Lower lobe of right lung (tissue), 2 donors: ENCODE data around the gene LANCL3. TPM values are rescaled to one million over a fixed set of nuclear protein-coding genes. Genes with fewer than 3 reads are reported as not detected.

Experiments
- ATAC-seq, 2 donors: fragments of 200-7000 bp; cut with Tn5 transposase; one replicate each; pipeline ENCODE4 v1.9.1; 2020 to 2022; ENCODE audit warnings: mild to moderate bottlenecking in 2 of 2, moderate library complexity in 2 of 2
- DNase-seq: peaks from one replicate; pipeline ENCODE4 v3.0.0-alpha.2; 2020
- H3K27ac ChIP-seq: fragments of 200-600 bp; one replicate; pipeline ENCODE4 v1.8.0; 2022
- H3K27me3 ChIP-seq: fragments of 200-600 bp; one replicate; pipeline ENCODE4 v1.8.0; 2022; ENCODE audit warnings: low read depth
- H3K36me3 ChIP-seq: fragments of 200-600 bp; one replicate; pipeline ENCODE4 v1.8.0; 2022; ENCODE audit warnings: mild to moderate bottlenecking
- H3K4me1 ChIP-seq: fragments of 200-600 bp; one replicate; pipeline ENCODE4 v1.8.0; 2022
- H3K4me3 ChIP-seq: fragments of 200-600 bp; one replicate; pipeline ENCODE4 v1.8.0; 2022; ENCODE audit warnings: mild to moderate bottlenecking
- H3K9me3 ChIP-seq: fragments of 200-600 bp; one replicate; pipeline ENCODE4 v1.8.0; 2022
- CTCF ChIP-seq: fragments of 200-600 bp; IDR thresholded peaks from one replicate; pipeline ENCODE4 v1.8.0; 2022; ENCODE audit warnings: antibody characterized with exemption, mild to moderate bottlenecking
- intact Hi-C: fragments of 100-400 bp; cut with DNase I; formaldehyde crosslinking; loops from one replicate; pipeline ENCODE4 v1.11.0; 2022
- total RNA-seq: library from RNA; stranded (reverse); fragmentation: NEBNext Ultra II Directional; extraction: Animal tissue kit (Norgen Biotek cat#: 25700); gene quantifications from one replicate; pipeline ENCODE4 v1.2.1, GENCODE V29; 2021
- donor health status: DM: no; HTN: yes; CAD: no; lungs with severe emphysema.

The LANCL3 gene
- total RNA-seq, 1 donor from 2014 or later, result 1.7 TPM

- Histone ChIP-seq H3K9me3 (no peaks in the 10 kb centered on the region), H3K4me3 (peak within 1 kb of the TSS; percentile 54), H3K36me3 (no peaks in the 10 kb centered on the region), H3K27ac (peak within 1 kb of the TSS; percentile 69), H3K27me3 (no peaks in the 10 kb centered on the region), H3K4me1 (no peaks in the 10 kb centered on the region)
- ATAC-seq, result peak; percentile 88 to 90
- intact Hi-C loops, result no loop called here
- TF ChIP-seq CTCF, result no peak
- DNase-seq, result peak; percentile 71
Measured at GRCh38 chrX:37685381-37686359, 114.2 kb downstream of the LANCL3 start, which contains the start of gene XK. XK (plus strand) TSS chrX:37685791; CDS start chrX:37685962, 171 bp downstream.

GRCh38 chrX:37686369-37686995, 115.0 kb downstream of the LANCL3 start:
- no peaks in the 10 kb centered on the region for H3K9me3 ChIP-seq
- DNase-seq (no peak), ATAC-seq (no peak)
- H3K27ac ChIP-seq, result peak overlapping the region; percentile 69
- no peaks in the 10 kb centered on the region for H3K36me3 ChIP-seq
- no peaks in the 10 kb centered on the region for H3K4me1 ChIP-seq
- H3K27me3 ChIP-seq, result no peaks in the 10 kb centered on the region
- TF ChIP-seq CTCF, result no peak
- peak overlapping the region; percentile 54 for H3K4me3 ChIP-seq
- intact Hi-C loops, result no loop called here

- Histone ChIP-seq H3K4me3 (no peak overlapping the region), H3K9me3 (no peaks in the 10 kb centered on the region), H3K27me3 (no peaks in the 10 kb centered on the region), H3K4me1 (no peaks in the 10 kb centered on the region), H3K36me3 (no peaks in the 10 kb centered on the region), H3K27ac (no peak overlapping the region)
- no peak for TF ChIP-seq CTCF
- no peak for DNase-seq
- intact Hi-C loops, result no loop called here
- ATAC-seq, result no peak
Measured at GRCh38 chrX:37686996-37687395, 115.5 kb downstream of the LANCL3 start.

GRCh38 chrX:37690119-37690518, 118.7 kb downstream of the LANCL3 start:
- no peaks in the 10 kb centered on the region for H3K27me3 ChIP-seq
- no peak overlapping the region for H3K4me3 ChIP-seq
- intact Hi-C loops, result no loop called here
- H3K4me1 ChIP-seq, result no peaks in the 10 kb centered on the region
- ATAC-seq (no peak), DNase-seq (no peak)
- no peak for TF ChIP-seq CTCF
- no peak overlapping the region for H3K27ac ChIP-seq
- H3K9me3 ChIP-seq, result no peaks in the 10 kb centered on the region
- no peaks in the 10 kb centered on the region for H3K36me3 ChIP-seq

- TF ChIP-seq CTCF, result no peak
- Histone ChIP-seq H3K27me3 (no peaks in the 10 kb centered on the region), H3K4me3 (no peak overlapping the region), H3K36me3 (no peaks in the 10 kb centered on the region), H3K9me3 (no peaks in the 10 kb centered on the region), H3K27ac (no peak overlapping the region), H3K4me1 (no peaks in the 10 kb centered on the region)
- no peak for ATAC-seq
- intact Hi-C loops, result no loop called here
- DNase-seq, result no peak
Measured at GRCh38 chrX:37692918-37693317, 121.5 kb downstream of the LANCL3 start.
